ENCODE data around the gene CADPS2.

The CADPS2 gene

GRCh38 chr7:122584676-122585251 lies 301.5 kb downstream of the CADPS2 start:
- Mint-ChIP-seq H3K9me3 (no peaks in the 10 kb centered on the region), H3K36me3 (no peaks in the 10 kb centered on the region), H3K4me3 (no peak overlapping the region), H3K27ac (no peak overlapping the region), H3K27me3 (no peaks in the 10 kb centered on the region), H3K4me1 (no peaks in the 10 kb centered on the region)
- DNase-seq (ENCODE audit: low spot score in 2 of 2) (no peak), ATAC-seq (ENCODE audit: low read depth) (no peak)

GRCh38 chr7:122578350-122578749 lies 307.9 kb downstream of the CADPS2 start:
- Mint-ChIP-seq H3K4me1 (no peaks in the 10 kb centered on the region), H3K27ac (no peak overlapping the region), H3K27me3 (no peaks in the 10 kb centered on the region), H3K36me3 (no peaks in the 10 kb centered on the region), H3K4me3 (no peak overlapping the region), H3K9me3 (peaks cover 2% of the 10 kb centered on the region)
- ATAC-seq (ENCODE audit: low read depth): no peak
- DNase-seq (ENCODE audit: low spot score in 2 of 2): no peak

GRCh38 chr7:122577449-122578003 lies 308.7 kb downstream of the CADPS2 start:
- ATAC-seq (ENCODE audit: low read depth): no peak
- Mint-ChIP-seq H3K27ac (no peak overlapping the region), H3K36me3 (no peaks in the 10 kb centered on the region), H3K9me3 (peaks cover 2% of the 10 kb centered on the region), H3K27me3 (no peaks in the 10 kb centered on the region), H3K4me1 (no peaks in the 10 kb centered on the region), H3K4me3 (no peak overlapping the region)
- no peak for DNase-seq (ENCODE audit: low spot score in 2 of 2)

- no peaks in the 10 kb centered on the region for H3K9me3 Mint-ChIP-seq
- no peak overlapping the region for H3K4me3 Mint-ChIP-seq
- no peak for ATAC-seq (ENCODE audit: low read depth)
- no peaks in the 10 kb centered on the region for H3K36me3 Mint-ChIP-seq
- no peaks in the 10 kb centered on the region for H3K4me1 Mint-ChIP-seq
- no peak overlapping the region for H3K27ac Mint-ChIP-seq
- no peak for DNase-seq (ENCODE audit: low spot score in 2 of 2)
- no peaks in the 10 kb centered on the region for H3K27me3 Mint-ChIP-seq
Measured at GRCh38 chr7:122572706-122573105, 313.6 kb downstream of the CADPS2 start.

- Mint-ChIP-seq H3K9me3 (no peaks in the 10 kb centered on the region), H3K27me3 (peaks cover 1% of the 10 kb centered on the region), H3K27ac (no peak overlapping the region), H3K4me3 (no peak overlapping the region), H3K4me1 (no peaks in the 10 kb centered on the region), H3K36me3 (no peaks in the 10 kb centered on the region)
- ATAC-seq (ENCODE audit: low read depth): no peak
- no peak for DNase-seq (ENCODE audit: low spot score in 2 of 2)
Measured at GRCh38 chr7:122561326-122561725, 324.9 kb downstream of the CADPS2 start.

GRCh38 chr7:122556873-122557542 lies 329.3 kb downstream of the CADPS2 start:
- ATAC-seq (ENCODE audit: low read depth) (no peak), DNase-seq (ENCODE audit: low spot score in 2 of 2) (no peak)
- Mint-ChIP-seq H3K4me1 (no peaks in the 10 kb centered on the region), H3K27me3 (peaks cover 1% of the 10 kb centered on the region), H3K9me3 (no peaks in the 10 kb centered on the region), H3K36me3 (no peaks in the 10 kb centered on the region), H3K4me3 (no peak overlapping the region), H3K27ac (no peak overlapping the region)

GRCh38 chr7:122556219-122556618 lies 330.0 kb downstream of the CADPS2 start:
- Mint-ChIP-seq H3K4me1 (no peaks in the 10 kb centered on the region), H3K27ac (no peak overlapping the region), H3K9me3 (no peaks in the 10 kb centered on the region), H3K36me3 (no peaks in the 10 kb centered on the region), H3K27me3 (peaks cover 1% of the 10 kb centered on the region), H3K4me3 (no peak overlapping the region)
- no peak for ATAC-seq (ENCODE audit: low read depth)
- DNase-seq (ENCODE audit: low spot score in 2 of 2): no peak

- Mint-ChIP-seq H3K27ac (no peak overlapping the region), H3K4me1 (no peaks in the 10 kb centered on the region), H3K36me3 (no peaks in the 10 kb centered on the region), H3K27me3 (no peaks in the 10 kb centered on the region), H3K4me3 (no peak overlapping the region), H3K9me3 (no peaks in the 10 kb centered on the region)
- DNase-seq (ENCODE audit: low spot score in 2 of 2) (no peak), ATAC-seq (ENCODE audit: low read depth) (no peak)
Measured at GRCh38 chr7:122553761-122554160, 332.5 kb downstream of the CADPS2 start.

GRCh38 chr7:122552769-122553168 lies 333.5 kb downstream of the CADPS2 start:
- Mint-ChIP-seq H3K4me3 (no peak overlapping the region), H3K27me3 (no peaks in the 10 kb centered on the region), H3K36me3 (no peaks in the 10 kb centered on the region), H3K4me1 (no peaks in the 10 kb centered on the region), H3K9me3 (no peaks in the 10 kb centered on the region), H3K27ac (no peak overlapping the region)
- ATAC-seq (ENCODE audit: low read depth) (no peak), DNase-seq (ENCODE audit: low spot score in 2 of 2) (no peak)

- H3K27me3 Mint-ChIP-seq: no peaks in the 10 kb centered on the region
- DNase-seq (ENCODE audit: low spot score in 2 of 2): no peak
- no peaks in the 10 kb centered on the region for H3K36me3 Mint-ChIP-seq
- H3K27ac Mint-ChIP-seq: no peak overlapping the region
- peaks cover 3% of the 10 kb centered on the region for H3K9me3 Mint-ChIP-seq
- ATAC-seq (ENCODE audit: low read depth): no peak
- no peak overlapping the region for H3K4me3 Mint-ChIP-seq
- no peaks in the 10 kb centered on the region for H3K4me1 Mint-ChIP-seq
Measured at GRCh38 chr7:122550545-122550944, 335.7 kb downstream of the CADPS2 start.

GRCh38 chr7:122549578-122549977 lies 336.7 kb downstream of the CADPS2 start:
- no peak for DNase-seq (ENCODE audit: low spot score in 2 of 2)
- peaks cover 4% of the 10 kb centered on the region for H3K9me3 Mint-ChIP-seq
- no peaks in the 10 kb centered on the region for H3K36me3 Mint-ChIP-seq
- no peaks in the 10 kb centered on the region for H3K4me1 Mint-ChIP-seq
- no peak overlapping the region for H3K4me3 Mint-ChIP-seq
- no peaks in the 10 kb centered on the region for H3K27me3 Mint-ChIP-seq
- H3K27ac Mint-ChIP-seq: no peak overlapping the region
- ATAC-seq (ENCODE audit: low read depth): no peak

- H3K36me3 Mint-ChIP-seq: no peaks in the 10 kb centered on the region
- no peak for ATAC-seq (ENCODE audit: low read depth)
Measured at GRCh38 chr7:122546496-122546895, 339.8 kb downstream of the CADPS2 start.

GRCh38 chr7:122544463-122544862 lies 341.8 kb downstream of the CADPS2 start:
- no peaks in the 10 kb centered on the region for H3K4me1 Mint-ChIP-seq
- ATAC-seq (ENCODE audit: low read depth) (peak; percentile 80), DNase-seq (ENCODE audit: low spot score in 2 of 2) (no peak)
- H3K27ac Mint-ChIP-seq: no peak overlapping the region
- H3K36me3 Mint-ChIP-seq: no peaks in the 10 kb centered on the region
- peaks cover 4% of the 10 kb centered on the region for H3K9me3 Mint-ChIP-seq
- no peaks in the 10 kb centered on the region for H3K27me3 Mint-ChIP-seq
- no peak overlapping the region for H3K4me3 Mint-ChIP-seq

More at GRCh38 chr7:122546496-122546895, 339.8 kb downstream of the CADPS2 start:
- H3K4me1 Mint-ChIP-seq: no peaks in the 10 kb centered on the region
- H3K4me3 Mint-ChIP-seq: no peak overlapping the region
- H3K27ac Mint-ChIP-seq: no peak overlapping the region
- H3K9me3 Mint-ChIP-seq: peaks cover 4% of the 10 kb centered on the region
- H3K27me3 Mint-ChIP-seq: no peaks in the 10 kb centered on the region
- no peak for DNase-seq (ENCODE audit: low spot score in 2 of 2)

GRCh38 chr7:122543891-122544290 lies 342.4 kb downstream of the CADPS2 start:
- no peak for DNase-seq (ENCODE audit: low spot score in 2 of 2)
- H3K27ac Mint-ChIP-seq: no peak overlapping the region
- peaks cover 4% of the 10 kb centered on the region for H3K9me3 Mint-ChIP-seq
- no peaks in the 10 kb centered on the region for H3K36me3 Mint-ChIP-seq
- H3K4me1 Mint-ChIP-seq: no peaks in the 10 kb centered on the region
- ATAC-seq (ENCODE audit: low read depth): no peak
- no peaks in the 10 kb centered on the region for H3K27me3 Mint-ChIP-seq
- H3K4me3 Mint-ChIP-seq: no peak overlapping the region

- Mint-ChIP-seq H3K4me1 (no peaks in the 10 kb centered on the region), H3K9me3 (peaks cover 4% of the 10 kb centered on the region), H3K27me3 (no peaks in the 10 kb centered on the region), H3K27ac (no peak overlapping the region), H3K4me3 (no peak overlapping the region), H3K36me3 (no peaks in the 10 kb centered on the region)
- ATAC-seq (ENCODE audit: low read depth): no peak
- DNase-seq (ENCODE audit: low spot score in 2 of 2): no peak
Measured at GRCh38 chr7:122543166-122543565, 343.1 kb downstream of the CADPS2 start.
